ENCODE measurements around the gene IL4.

IL4 gene

GRCh38 chr5:132658381-132659302 lies 15.1 kb upstream of the IL4 start:
- DNase-seq (ENCODE audit: low read depth in 1 of 2, low spot score in 1 of 2): no peak

GRCh38 chr5:132659598-132660493 lies 13.9 kb upstream of the IL4 start:
- DNase-seq (ENCODE audit: low read depth in 1 of 2, low spot score in 1 of 2): no peak

GRCh38 chr5:132661231-132662003 lies 12.4 kb upstream of the IL4 start:
- no peak for DNase-seq (ENCODE audit: low read depth in 1 of 2, low spot score in 1 of 2)

DNA sequence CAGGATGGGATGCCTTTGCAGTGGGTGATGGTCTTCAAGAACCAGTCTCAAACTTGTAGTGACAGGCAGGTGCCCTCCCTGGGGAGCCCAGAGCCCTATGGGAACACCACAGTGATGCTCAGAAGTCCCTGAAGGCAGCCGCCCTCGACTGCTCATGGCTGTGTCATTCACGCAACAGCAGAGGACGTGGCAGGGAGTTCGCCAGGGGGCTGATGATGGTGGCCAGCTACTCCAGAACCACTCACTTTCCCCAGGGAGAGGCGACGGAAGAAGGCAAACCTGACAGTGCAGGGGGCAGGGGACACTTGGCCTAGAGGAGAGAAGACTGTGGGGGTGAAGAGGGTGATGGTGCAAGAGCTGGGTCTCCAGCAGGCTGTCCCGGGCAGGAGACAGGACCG lies 11.8 kb upstream of the IL4 start:
- DNase-seq (ENCODE audit: low read depth in 1 of 2, low spot score in 1 of 2): no peak

GRCh38 chr5:132662925-132663770 lies 10.6 kb upstream of the IL4 start:
- no peak for DNase-seq (ENCODE audit: low read depth in 1 of 2, low spot score in 1 of 2)

DNA sequence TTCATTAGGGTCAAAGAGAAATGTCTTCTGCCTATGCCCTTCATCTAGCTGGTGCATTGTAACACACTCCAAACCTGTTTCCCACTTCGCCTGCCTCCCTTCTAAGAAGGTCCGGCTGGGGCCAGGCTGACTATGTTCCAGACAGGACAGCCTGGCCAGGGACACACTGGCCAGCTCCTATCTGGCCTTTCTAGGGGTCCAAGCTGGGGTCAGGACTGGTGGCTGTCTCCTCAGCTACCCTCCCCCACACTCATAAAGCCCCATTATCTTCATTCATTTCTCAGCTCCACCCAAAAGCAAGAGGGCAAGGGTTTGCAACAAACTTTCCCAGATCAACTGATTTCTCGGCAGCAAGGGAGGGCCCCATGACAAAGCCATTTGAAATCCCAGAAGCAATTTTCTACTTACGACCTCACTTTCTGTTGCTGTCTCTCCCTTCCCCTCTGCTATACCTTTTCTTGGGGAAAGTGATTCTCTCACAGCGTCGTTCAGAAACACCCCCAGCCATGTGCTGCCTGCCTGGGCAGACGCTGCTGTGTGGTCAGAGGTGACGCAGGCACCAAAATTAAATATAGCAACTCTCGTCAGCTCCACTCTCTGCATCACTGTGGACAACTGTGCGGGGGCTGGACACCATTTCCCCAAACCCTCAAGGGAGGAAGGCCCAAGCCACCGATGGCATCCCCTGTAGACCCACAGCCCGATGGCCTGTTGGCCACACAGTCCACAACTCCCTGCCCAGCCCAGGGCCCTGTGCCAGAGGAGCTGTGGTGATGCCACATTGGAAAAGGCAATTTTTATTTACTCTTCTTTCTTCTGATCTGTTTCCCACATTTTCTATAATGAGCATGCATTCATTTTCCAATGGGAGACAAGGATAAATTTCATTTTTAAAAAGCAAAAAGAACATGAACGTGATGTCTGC lies 9.8 kb upstream of the IL4 start:
- no peak for DNase-seq (ENCODE audit: low read depth in 1 of 2, low spot score in 1 of 2)

- no peak for DNase-seq (ENCODE audit: low read depth in 1 of 2, low spot score in 1 of 2)
Measured at GRCh38 chr5:132664696-132665209, 9.0 kb upstream of the IL4 start.

- DNase-seq (ENCODE audit: low read depth in 1 of 2, low spot score in 1 of 2): no peak
Measured at GRCh38 chr5:132665574-132666080, 8.2 kb upstream of the IL4 start.

GRCh38 chr5:132666310-132667123 lies 7.3 kb upstream of the IL4 start:
- DNase-seq (ENCODE audit: low read depth in 1 of 2, low spot score in 1 of 2): no peak

- DNase-seq (ENCODE audit: low read depth in 1 of 2, low spot score in 1 of 2): no peak
Measured at GRCh38 chr5:132667309-132667708, 6.5 kb upstream of the IL4 start.

DNA sequence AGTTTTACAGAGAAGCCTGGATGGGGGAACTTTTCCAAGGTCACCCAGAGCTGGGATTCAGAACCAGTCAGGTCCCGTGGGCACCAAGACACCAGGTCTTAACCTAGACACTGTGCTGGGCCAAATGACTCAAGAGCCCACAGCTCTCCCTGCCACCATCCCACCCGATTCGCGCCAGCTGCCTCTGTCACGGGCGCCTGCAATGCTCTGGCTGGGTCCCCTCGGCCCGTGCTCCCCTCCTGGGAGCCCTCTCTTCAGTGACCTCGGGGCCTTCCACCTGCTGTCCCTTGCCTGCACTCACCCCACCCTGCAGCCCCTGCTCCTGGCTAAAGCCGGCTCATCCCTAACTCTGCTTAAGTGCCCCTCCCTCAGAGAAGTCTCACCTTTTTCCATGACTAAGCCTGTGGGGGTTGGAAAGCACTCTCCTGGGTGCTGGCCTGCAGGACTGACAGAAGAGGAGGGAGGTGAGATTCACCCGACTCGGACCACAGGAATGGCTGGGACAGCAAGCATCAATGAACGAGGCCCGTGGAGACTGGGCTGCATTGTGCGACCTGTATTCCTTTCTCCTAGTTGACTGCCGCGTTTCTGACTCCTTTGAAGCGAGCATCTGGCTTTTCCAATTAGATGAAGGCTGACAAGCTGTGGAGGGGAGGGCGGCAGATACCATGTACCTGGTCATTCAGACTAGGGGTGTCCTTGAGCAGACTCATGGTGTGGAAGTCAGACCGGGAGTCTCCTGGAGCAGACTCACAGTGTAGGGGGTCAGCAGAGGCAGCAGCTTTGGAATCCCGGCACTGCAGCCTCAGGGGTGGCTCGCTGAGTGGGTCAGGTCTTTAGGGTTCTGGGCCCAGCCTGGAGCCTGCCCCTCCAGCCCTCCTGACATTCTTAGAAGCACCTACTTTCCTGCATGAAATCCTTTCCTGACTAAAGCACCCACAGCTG lies 5.8 kb upstream of the IL4 start:
- no peak for DNase-seq (ENCODE audit: low read depth in 1 of 2, low spot score in 1 of 2)

- DNase-seq (ENCODE audit: low read depth in 1 of 2, low spot score in 1 of 2): no peak
Measured at GRCh38 chr5:132668706-132669454, 4.9 kb upstream of the IL4 start.

DNA sequence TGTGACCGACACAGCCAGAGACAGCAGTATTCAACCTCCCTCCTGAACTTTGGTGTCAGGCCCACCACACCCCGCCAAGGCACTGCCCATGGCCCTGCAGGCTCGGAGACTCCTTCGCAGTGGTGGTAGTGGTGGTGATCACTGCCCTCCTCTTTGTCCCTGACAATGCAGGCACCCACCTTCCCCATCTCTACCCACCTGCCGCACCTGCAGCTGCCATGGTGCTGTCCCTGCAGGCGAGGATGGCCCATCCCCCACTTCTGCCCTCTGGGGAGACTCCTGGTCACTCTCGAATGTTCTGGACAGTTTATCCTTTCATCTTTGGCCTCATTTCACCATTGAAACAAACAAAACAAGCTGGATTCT lies 4.4 kb upstream of the IL4 start:
- no peak for DNase-seq (ENCODE audit: low read depth in 1 of 2, low spot score in 1 of 2)

GRCh38 chr5:132669966-132670882 lies 3.6 kb upstream of the IL4 start:
- no peak for DNase-seq (ENCODE audit: low read depth in 1 of 2, low spot score in 1 of 2)

- DNase-seq (ENCODE audit: low read depth in 1 of 2, low spot score in 1 of 2): no peak
Measured at GRCh38 chr5:132671000-132671399, 2.8 kb upstream of the IL4 start.
